NCI-H2107 treated with DMSO at 0.1 percent for 48 hours (cell line): Measurements from ENCODE around the gene PTPN5.
"Not testable (repeated sequence)": the region's sequence is repeated elsewhere in the genome, so short reads cannot be mapped to it uniquely, and the experiment has no call there.

Source experiments
- DNase-seq: peaks from one replicate; lab custom pipeline; 2025; ENCODE audit not compliant: unreplicated experiment; lab: John Stamatoyannopoulos, UW

The PTPN5 gene

GRCh38 chr11:18791207-18791968, at the start of gene PTPN5:
TSS of gene PTPN5 (minus strand) at chr11:18791798. CDS start at chr11:18771958, 19,840 bp downstream.
- DNase-seq: no peak

GRCh38 chr11:18836417-18836816, 44.8 kb upstream of the PTPN5 start:
- no peak for DNase-seq

GRCh38 chr11:18834754-18835466, 43.3 kb upstream of the PTPN5 start:
- no peak for DNase-seq

GRCh38 chr11:18820160-18820559, 28.6 kb upstream of the PTPN5 start:
- DNase-seq: not testable (repeated sequence)

- no peak for DNase-seq
These were observed 12.8 kb upstream of the PTPN5 start for GRCh38 chr11:18804199-18804999.

GRCh38 chr11:18802381-18803257, 11.0 kb upstream of the PTPN5 start:
- DNase-seq: peak; percentile 26

GRCh38 chr11:18798799-18799469, 7.3 kb upstream of the PTPN5 start:
- DNase-seq: no peak

- no peak for DNase-seq
These were observed 3.4 kb upstream of the PTPN5 start for GRCh38 chr11:18794956-18795355.

GRCh38 chr11:18792827-18793226, 1.2 kb upstream of the PTPN5 start:
- DNase-seq: no peak

GRCh38 chr11:18791969-18792628, 501 bp upstream of the PTPN5 start:
- no peak for DNase-seq

GRCh38 chr11:18790883-18791206, 753 bp downstream of the PTPN5 start:
- DNase-seq: no peak

- DNase-seq: no peak
These were observed 1.7 kb downstream of the PTPN5 start for GRCh38 chr11:18789942-18790341.

- no peak for DNase-seq
These were observed 6.2 kb downstream of the PTPN5 start for GRCh38 chr11:18785411-18785810.

- no peak for DNase-seq
These were observed 10.7 kb downstream of the PTPN5 start for GRCh38 chr11:18780896-18781295.

- DNase-seq: no peak
These were observed 11.3 kb downstream of the PTPN5 start for GRCh38 chr11:18780329-18780728.

GRCh38 chr11:18778468-18778867, 13.1 kb downstream of the PTPN5 start:
- no peak for DNase-seq

GRCh38 chr11:18776324-18776723, 15.3 kb downstream of the PTPN5 start:
- DNase-seq: no peak

- peak; percentile 4 for DNase-seq
These were observed 15.9 kb downstream of the PTPN5 start for GRCh38 chr11:18775492-18776292.

GRCh38 chr11:18774801-18775200, 16.8 kb downstream of the PTPN5 start:
- no peak for DNase-seq
